Astrocyte (in vitro differentiated cells and primary cell): ENCODE measurements around the gene GRK6. TPM values are rescaled to one million over a fixed set of nuclear protein-coding genes. Genes with fewer than 3 reads are reported as not detected.

Source experiments
- DNase-seq: peaks from one replicate; pipeline ENCODE4 v3.0.0-alpha.2; 2010; ENCODE audit warnings: low read depth
- FAIRE-seq: peaks from 2 replicates; lab custom pipeline; 2011; peaks lifted over from hg19 to GRCh38; lab: Jason Lieb, UNC
- H2AFZ ChIP-seq: 2 replicates; pipeline ENCODE4 v1.6.0; 2012; ENCODE audit warnings: low read depth, low read length, inconsistent platforms
- H3K27ac ChIP-seq: 2 replicates; pipeline ENCODE4 v1.5.1; 2011; ENCODE audit warnings: low read depth, low read length, inconsistent platforms
- H3K27me3 ChIP-seq: 2 replicates; pipeline ENCODE4 v1.6.0; 2011; ENCODE audit warnings: low read length, inconsistent platforms; ENCODE audit not compliant: insufficient read depth
- H3K36me3 ChIP-seq: 2 replicates; pipeline ENCODE4 v1.5.1; 2011; ENCODE audit warnings: low read length, inconsistent platforms; ENCODE audit not compliant: insufficient read depth
- H3K4me1 ChIP-seq: 2 replicates; pipeline ENCODE4 v1.5.1; 2011; ENCODE audit warnings: low read length, inconsistent platforms; ENCODE audit not compliant: insufficient read depth
- H3K4me2 ChIP-seq: 2 replicates; pipeline ENCODE4 v1.6.0; 2012; ENCODE audit warnings: low read length, inconsistent platforms
- H3K4me3 ChIP-seq: 2 replicates; pipeline ENCODE4 v1.5.1; 2011; ENCODE audit warnings: low read depth, mild to moderate bottlenecking, low read length, inconsistent platforms; ENCODE audit not compliant: insufficient read depth
- H3K79me2 ChIP-seq: 2 replicates; pipeline ENCODE4 v1.6.0; 2012; ENCODE audit warnings: mild to moderate bottlenecking, low read length, inconsistent platforms; ENCODE audit not compliant: insufficient read depth
- H3K9ac ChIP-seq: 2 replicates; pipeline ENCODE4 v1.6.0; 2012; ENCODE audit warnings: mild to moderate bottlenecking, low read length, inconsistent platforms
- H3K9me3 ChIP-seq: 2 replicates; pipeline ENCODE4 v1.5.1; 2012; ENCODE audit warnings: low read depth, mild to moderate bottlenecking, low read length, inconsistent platforms; ENCODE audit not compliant: insufficient read depth
- H4K20me1 ChIP-seq: 2 replicates; pipeline ENCODE4 v1.6.0; 2012; ENCODE audit warnings: low read length, inconsistent platforms; ENCODE audit not compliant: insufficient read depth
- H3K27ac Mint-ChIP-seq: one replicate; pipeline ENCODE4 v1.8.0; 2021; ENCODE audit warnings: mild to moderate bottlenecking, mixed read lengths; ENCODE audit not compliant: unreplicated experiment
- H3K27me3 Mint-ChIP-seq: one replicate; pipeline ENCODE4 v1.8.0; 2021; ENCODE audit warnings: low read depth, mixed read lengths; ENCODE audit not compliant: unreplicated experiment
- H3K36me3 Mint-ChIP-seq: one replicate; pipeline ENCODE4 v1.8.0; 2021; ENCODE audit warnings: low read depth, mixed read lengths; ENCODE audit not compliant: unreplicated experiment
- H3K4me1 Mint-ChIP-seq: one replicate; pipeline ENCODE4 v1.8.0; 2021; ENCODE audit warnings: low read depth, mixed read lengths; ENCODE audit not compliant: unreplicated experiment
- H3K4me3 Mint-ChIP-seq: one replicate; pipeline ENCODE4 v1.8.0; 2021; ENCODE audit warnings: mild to moderate bottlenecking, moderate library complexity, mixed read lengths; ENCODE audit not compliant: unreplicated experiment
- H3K9me3 Mint-ChIP-seq: one replicate; pipeline ENCODE4 v1.8.0; 2021; ENCODE audit warnings: mild to moderate bottlenecking, mixed read lengths; ENCODE audit not compliant: unreplicated experiment
- CTCF ChIP-seq: IDR thresholded peaks from 2 replicates; pipeline ENCODE4 v1.5.1; 2011; ENCODE audit warnings: low read depth, mild to moderate bottlenecking, inconsistent platforms, low read length, moderate library complexity; ENCODE audit not compliant: insufficient read depth
- EZH2 ChIP-seq: IDR thresholded peaks from 2 replicates; pipeline ENCODE4 v1.6.1; 2012; ENCODE audit warnings: mild to moderate bottlenecking, low read length, inconsistent platforms; ENCODE audit not compliant: insufficient read depth
- total RNA-seq: library from RNA; stranded (reverse); gene quantifications from 2 replicates; pipeline ENCODE4 v1.2.1, GENCODE V29; 2021

The GRK6 gene
- total RNA-seq, 1 donor from 2014 or later = 25.9 TPM

GRCh38 chr5:177393990-177394389 lies 32.5 kb upstream of the GRK6 start:
- Histone ChIP-seq H3K9me3 (no peaks in the 10 kb centered on the region), H3K4me2 (no peak overlapping the region), H3K4me3 (no peak overlapping the region), H2AFZ (no peak overlapping the region), H3K27ac (no peak overlapping the region), H3K9ac (no peak overlapping the region), H3K79me2 (no peaks in the 10 kb centered on the region), H4K20me1 (peaks cover 11% of the 10 kb centered on the region), H3K27me3 (peaks cover 6% of the 10 kb centered on the region), H3K4me1 (peaks cover 13% of the 10 kb centered on the region), H3K36me3 (no peaks in the 10 kb centered on the region)
- no peak overlapping the region for H3K27ac Mint-ChIP-seq
- no peak overlapping the region for H3K4me3 Mint-ChIP-seq
- H3K36me3 Mint-ChIP-seq = no peaks in the 10 kb centered on the region
- peaks cover 44% of the 10 kb centered on the region for H3K27me3 Mint-ChIP-seq
- TF ChIP-seq CTCF (no peak), EZH2 (no peak)
- peaks cover 15% of the 10 kb centered on the region for H3K4me1 Mint-ChIP-seq
- H3K9me3 Mint-ChIP-seq = no peaks in the 10 kb centered on the region
- FAIRE-seq (no peak), DNase-seq (no peak)

GRCh38 chr5:177396078-177396477 lies 30.4 kb upstream of the GRK6 start:
- Histone ChIP-seq H2AFZ (no peak overlapping the region), H3K27me3 (peaks cover 23% of the 10 kb centered on the region), H3K9ac (no peak overlapping the region), H3K79me2 (no peaks in the 10 kb centered on the region), H3K4me1 (peaks cover 11% of the 10 kb centered on the region), H3K9me3 (no peaks in the 10 kb centered on the region), H3K4me3 (no peak overlapping the region), H3K4me2 (no peak overlapping the region), H3K36me3 (no peaks in the 10 kb centered on the region), H3K27ac (no peak overlapping the region), H4K20me1 (no peaks in the 10 kb centered on the region)
- H3K27ac Mint-ChIP-seq = no peak overlapping the region
- H3K36me3 Mint-ChIP-seq = no peaks in the 10 kb centered on the region
- no peak for FAIRE-seq
- no peak overlapping the region for H3K4me3 Mint-ChIP-seq
- no peaks in the 10 kb centered on the region for H3K9me3 Mint-ChIP-seq
- TF ChIP-seq CTCF = no peak
- TF ChIP-seq EZH2 = no peak
- peaks cover 45% of the 10 kb centered on the region for H3K27me3 Mint-ChIP-seq
- no peaks in the 10 kb centered on the region for H3K4me1 Mint-ChIP-seq
- DNase-seq = no peak

- H3K4me1 ChIP-seq = peaks cover 11% of the 10 kb centered on the region
- no peaks in the 10 kb centered on the region for H4K20me1 ChIP-seq
- H3K27ac ChIP-seq = no peak overlapping the region
- H3K79me2 ChIP-seq = no peaks in the 10 kb centered on the region
- peaks cover 30% of the 10 kb centered on the region for H3K27me3 ChIP-seq
- peaks cover 47% of the 10 kb centered on the region for H3K27me3 Mint-ChIP-seq
- H3K36me3 Mint-ChIP-seq = no peaks in the 10 kb centered on the region
- FAIRE-seq (no peak), DNase-seq (no peak)
- no peak overlapping the region for H3K4me3 ChIP-seq
- H3K36me3 ChIP-seq = no peaks in the 10 kb centered on the region
- H3K27ac Mint-ChIP-seq = no peak overlapping the region
- no peaks in the 10 kb centered on the region for H3K4me1 Mint-ChIP-seq
- no peaks in the 10 kb centered on the region for H3K9me3 Mint-ChIP-seq
- no peak overlapping the region for H3K9ac ChIP-seq
- no peak overlapping the region for H2AFZ ChIP-seq
- TF ChIP-seq EZH2 (no peak), CTCF (no peak)
- H3K9me3 ChIP-seq = no peaks in the 10 kb centered on the region
- H3K4me3 Mint-ChIP-seq = no peak overlapping the region
- H3K4me2 ChIP-seq = no peak overlapping the region
Measured at GRCh38 chr5:177396807-177397206, 29.7 kb upstream of the GRK6 start.
